ENCODE results near the gene TMEM273.

The TMEM273 gene

DNA sequence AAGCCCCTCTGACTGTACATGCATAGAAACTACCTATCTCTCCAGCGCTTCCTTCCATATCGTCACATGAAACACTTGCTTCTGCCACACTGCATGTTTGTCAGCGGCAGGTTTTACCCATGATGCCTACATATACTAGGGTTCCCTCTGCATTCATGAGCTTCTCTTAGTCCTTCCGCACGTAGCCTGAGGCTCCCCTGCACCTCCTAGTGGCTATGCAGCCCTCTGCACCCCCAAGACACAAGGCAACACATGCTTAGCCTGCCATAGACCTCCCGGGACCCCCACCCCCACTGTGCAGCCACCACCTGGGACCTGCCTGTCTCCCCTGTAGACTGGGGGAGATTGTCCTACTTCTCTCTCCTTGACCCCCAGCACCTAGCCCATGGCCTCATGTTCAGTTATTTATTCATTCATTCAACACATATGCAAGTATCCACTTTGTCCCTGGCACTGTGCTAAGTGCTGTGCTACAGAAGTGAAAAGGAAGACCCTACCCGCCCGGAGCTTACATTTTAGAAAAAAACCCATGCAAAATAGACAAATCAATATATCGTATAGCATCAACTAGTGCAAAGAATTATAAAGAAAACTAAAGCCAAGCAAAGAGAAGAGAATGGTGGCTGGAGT is 23.5 kb downstream of the TMEM273 start:
- no peak for DNase-seq (ENCODE audit: low read depth in 2 of 2)

GRCh38 chr10:49163741-49164140 is 24.4 kb downstream of the TMEM273 start:
- no peak for DNase-seq (ENCODE audit: low read depth in 2 of 2)

- no peak for DNase-seq (ENCODE audit: low read depth in 2 of 2)
These were observed 25.4 kb downstream of the TMEM273 start for GRCh38 chr10:49162761-49163310.

- DNase-seq (ENCODE audit: low read depth in 2 of 2) = no peak
These were observed 26.1 kb downstream of the TMEM273 start for GRCh38 chr10:49162063-49162462.

- DNase-seq (ENCODE audit: low read depth in 2 of 2) = no peak
These were observed 26.7 kb downstream of the TMEM273 start for GRCh38 chr10:49161411-49161997.

GRCh38 chr10:49160814-49161213 is 27.4 kb downstream of the TMEM273 start:
- DNase-seq (ENCODE audit: low read depth in 2 of 2) = no peak

GRCh38 chr10:49160110-49160509 is 28.1 kb downstream of the TMEM273 start:
- no peak for DNase-seq (ENCODE audit: low read depth in 2 of 2)

DNA sequence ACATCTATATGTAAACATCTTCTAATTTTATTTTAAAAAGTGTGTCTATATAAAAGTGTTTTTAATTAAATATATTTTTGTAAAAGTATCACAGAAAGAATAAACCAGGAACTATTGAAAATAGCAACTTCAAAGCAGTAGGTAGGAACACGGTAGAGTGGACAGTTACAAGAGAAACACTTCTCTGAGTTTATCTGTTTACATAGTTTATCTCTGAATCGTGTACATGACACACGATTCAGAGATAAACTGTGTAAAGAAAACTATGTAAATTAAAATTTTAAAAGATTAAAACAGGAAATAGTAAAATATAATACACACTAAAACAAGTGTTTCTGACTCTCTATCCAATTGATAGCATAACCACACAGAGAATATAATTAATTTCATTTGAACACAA is 29.3 kb downstream of the TMEM273 start:
- DNase-seq (ENCODE audit: low read depth in 2 of 2) = no peak

GRCh38 chr10:49158404-49158803 is 29.8 kb downstream of the TMEM273 start:
- no peak for DNase-seq (ENCODE audit: low read depth in 2 of 2)

DNA sequence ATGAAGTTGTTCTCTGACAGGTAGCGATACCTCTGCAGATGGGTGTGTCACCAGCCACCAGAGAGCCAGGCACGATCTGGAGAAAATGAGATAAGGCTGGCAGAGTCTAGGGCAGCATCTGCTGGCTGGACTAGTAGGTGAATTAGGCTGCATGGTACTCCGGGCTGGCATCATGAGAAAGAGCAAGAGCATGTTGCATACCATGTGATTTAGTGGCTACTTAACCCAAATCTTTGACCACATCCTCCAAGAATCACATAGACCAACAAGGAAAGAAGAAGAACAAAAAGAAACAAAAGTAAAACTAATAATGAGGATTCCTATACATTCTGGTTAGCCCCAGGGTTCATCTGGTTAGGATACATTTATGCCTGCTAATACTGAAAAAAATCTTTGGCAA is 31.0 kb downstream of the TMEM273 start:
- DNase-seq (ENCODE audit: low read depth in 2 of 2) = no peak

DNA sequence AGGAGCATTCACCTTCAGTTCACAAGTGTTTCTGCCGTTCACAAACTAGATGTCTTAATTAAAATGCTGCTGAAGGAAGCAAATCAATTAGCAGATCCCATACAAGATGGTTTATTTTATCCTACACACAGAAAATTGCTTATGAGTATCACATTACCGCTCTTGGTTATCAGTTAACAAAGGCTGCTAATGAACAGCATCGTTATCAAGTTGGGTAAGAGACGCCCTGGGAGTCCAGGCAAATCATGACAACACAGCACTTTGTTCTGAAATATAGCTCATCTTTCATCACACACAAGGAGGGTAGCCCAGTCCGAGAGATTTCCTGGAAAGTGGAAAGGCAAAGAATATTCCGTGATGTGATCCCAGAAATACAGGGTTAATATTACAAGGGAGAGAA is 33.5 kb downstream of the TMEM273 start:
- no peak for DNase-seq (ENCODE audit: low read depth in 2 of 2)

DNA sequence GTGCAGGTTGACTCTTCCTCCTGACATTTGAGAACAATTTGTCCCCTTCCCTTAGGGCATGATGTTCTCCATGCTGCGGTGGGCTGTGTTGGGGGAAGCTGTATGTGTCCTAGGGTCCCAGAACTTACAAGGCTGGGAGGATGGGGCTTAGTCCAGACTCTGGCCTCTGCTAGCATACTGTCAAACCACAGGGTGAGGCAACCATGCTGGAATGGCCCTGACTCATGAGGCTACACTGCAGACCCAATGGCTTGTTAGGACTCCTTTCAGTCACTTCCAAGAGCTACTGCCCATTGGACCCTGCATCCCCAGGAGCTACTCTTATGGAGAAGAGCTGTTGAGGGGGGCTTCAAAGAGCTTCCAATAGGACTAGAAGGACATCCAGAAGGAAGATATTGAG is 34.2 kb downstream of the TMEM273 start:
- no peak for DNase-seq (ENCODE audit: low read depth in 2 of 2)

GRCh38 chr10:49153115-49153514 is 35.1 kb downstream of the TMEM273 start:
- DNase-seq (ENCODE audit: low read depth in 2 of 2) = no peak

GRCh38 chr10:49152663-49153062 is 35.5 kb downstream of the TMEM273 start:
- no peak for DNase-seq (ENCODE audit: low read depth in 2 of 2)

- no peak for DNase-seq (ENCODE audit: low read depth in 2 of 2)
These were observed 36.2 kb downstream of the TMEM273 start for GRCh38 chr10:49152037-49152436.

GRCh38 chr10:49151481-49151880 is 36.7 kb downstream of the TMEM273 start:
- DNase-seq (ENCODE audit: low read depth in 2 of 2) = no peak

DNA sequence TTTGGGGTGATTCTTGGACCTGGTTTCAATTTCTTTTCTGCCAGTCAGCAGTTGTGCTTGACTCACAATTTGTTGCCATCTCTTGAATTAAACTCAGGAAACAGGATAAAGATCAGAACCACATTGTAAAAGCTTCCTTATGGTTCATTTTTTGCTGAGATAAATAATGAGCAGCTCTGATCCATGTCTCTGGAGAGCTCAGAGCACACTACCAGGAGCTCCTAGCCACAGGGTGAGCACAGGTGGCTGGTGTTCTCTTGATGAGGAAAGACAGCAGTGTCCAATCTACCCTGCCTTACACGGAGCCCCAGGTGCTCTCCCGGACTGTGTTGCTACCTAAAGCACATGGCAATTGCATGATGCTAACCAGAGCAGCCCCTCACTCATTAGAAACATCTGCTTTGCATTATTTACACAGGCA is 37.2 kb downstream of the TMEM273 start:
- no peak for DNase-seq (ENCODE audit: low read depth in 2 of 2)

- DNase-seq (ENCODE audit: low read depth in 2 of 2) = no peak
These were observed 37.8 kb downstream of the TMEM273 start for GRCh38 chr10:49150426-49150825.

GRCh38 chr10:49149881-49150280 is 38.3 kb downstream of the TMEM273 start:
- DNase-seq (ENCODE audit: low read depth in 2 of 2) = no peak

DNA sequence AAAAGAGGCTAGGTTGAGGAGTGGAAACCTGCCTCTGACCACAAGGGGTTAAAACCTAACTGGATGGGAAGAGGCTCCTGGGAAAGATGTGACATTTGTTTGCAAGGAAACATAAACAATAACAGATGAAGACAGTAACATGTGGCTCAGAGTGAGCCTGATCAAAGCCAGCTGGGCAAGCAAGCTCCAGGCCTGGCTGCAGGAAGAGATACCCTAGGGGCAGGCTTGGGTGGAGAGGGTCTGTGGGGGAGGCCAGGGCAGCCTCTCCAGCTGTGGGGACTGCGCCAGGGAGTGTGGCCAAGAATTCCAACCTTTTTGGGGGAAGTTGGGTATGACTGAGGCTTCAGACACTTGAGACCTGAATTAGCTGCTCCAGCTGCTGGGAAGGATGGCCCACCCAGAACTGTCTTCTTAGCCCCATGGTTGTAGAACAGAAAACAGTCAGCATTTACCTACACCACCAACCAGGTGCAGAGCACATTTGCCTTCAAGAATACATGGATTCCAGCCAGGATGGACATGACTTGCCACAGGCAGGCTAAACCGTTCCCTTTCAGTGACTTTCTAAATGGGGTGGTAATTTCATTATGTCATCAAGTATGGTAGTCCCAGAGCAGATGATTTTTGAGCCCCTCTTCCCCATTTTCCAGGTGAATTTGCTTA is 44.0 kb downstream of the TMEM273 start:
- DNase-seq (ENCODE audit: low read depth in 2 of 2) = no peak

DNA sequence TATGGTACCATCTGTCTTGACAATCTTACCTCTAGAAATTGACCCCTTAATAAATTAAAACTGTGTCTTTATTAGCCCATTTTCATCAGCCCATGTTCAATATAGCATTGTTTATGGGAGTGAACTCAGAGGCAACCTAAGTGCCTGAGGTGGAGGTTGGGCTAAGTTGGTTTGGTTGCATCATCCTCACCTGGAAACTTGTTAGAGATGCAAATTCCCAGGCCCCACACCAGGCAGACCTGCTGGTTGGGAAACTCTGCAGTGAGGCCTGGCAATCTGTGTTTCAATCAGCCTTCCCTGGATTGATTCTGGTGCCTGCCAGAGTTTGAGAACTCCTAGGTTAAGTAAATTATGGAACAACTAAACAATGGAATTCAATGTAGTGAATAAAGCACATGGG is 44.9 kb downstream of the TMEM273 start:
- no peak for DNase-seq (ENCODE audit: low read depth in 2 of 2)

GRCh38 chr10:49141541-49142332 is 46.5 kb downstream of the TMEM273 start:
- DNase-seq (ENCODE audit: low read depth in 2 of 2) = no peak
